ENCODE measurements around the gene ELMO1. TPM values are rescaled to one million over a fixed set of nuclear protein-coding genes. Genes with fewer than 3 reads are reported as not detected.

The ELMO1 gene
- total and polyA plus RNA-seq, 11 donors: 6.9 to 38.6 (median 14.7) TPM

DNA sequence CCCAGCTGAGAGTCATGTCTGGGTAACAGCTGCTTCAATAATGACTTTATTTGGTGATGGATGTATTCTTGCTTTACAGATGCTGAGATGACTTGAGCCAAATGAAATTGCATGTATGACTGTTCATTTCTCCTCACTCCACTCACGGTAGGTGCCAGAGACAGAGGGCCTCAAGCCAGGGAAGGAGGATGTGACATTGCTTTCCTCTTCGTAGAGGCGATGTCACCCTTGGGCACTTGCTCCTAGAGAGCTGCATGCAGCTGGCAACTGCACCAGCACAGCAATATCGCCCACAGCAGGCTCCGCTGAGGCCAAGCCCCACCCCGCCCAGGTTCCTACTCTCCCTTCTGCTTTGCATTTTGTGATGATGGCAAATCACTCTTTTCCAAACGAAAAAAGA, 607.8 kb downstream of the ELMO1 start:
- DNase-seq: no peak
- WGBS, 4 donors: 68 to 77% (median 76%) methylated on average over 7 of the region's 7 CpGs

DNA sequence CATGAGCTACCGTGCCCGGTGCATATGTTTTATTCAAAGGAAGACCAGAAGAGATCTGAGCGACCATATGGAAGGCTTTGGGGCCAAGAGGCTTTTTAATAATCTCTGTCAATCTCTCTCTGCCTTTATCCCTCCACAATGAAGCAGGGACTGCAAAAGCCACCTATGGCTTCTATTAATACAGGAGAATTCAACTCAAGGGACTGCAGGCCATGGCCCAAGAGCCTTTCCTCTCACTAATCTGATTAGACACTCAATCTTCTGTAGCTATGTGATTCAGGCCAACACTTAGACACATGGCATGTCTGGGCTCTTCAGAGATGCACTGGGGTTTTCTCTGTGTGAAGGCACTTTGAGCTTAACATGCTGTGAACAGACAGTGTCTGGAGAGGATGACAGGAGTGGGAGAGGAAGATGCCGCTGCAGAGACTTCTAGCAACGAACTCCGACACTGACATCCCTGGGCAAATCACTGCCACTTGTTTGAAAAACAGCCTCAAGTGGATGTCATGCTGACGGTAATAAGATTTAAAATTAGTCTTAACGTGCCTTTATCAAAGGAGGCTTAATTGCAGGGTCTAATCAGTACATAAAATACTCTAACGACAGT, 609.9 kb downstream of the ELMO1 start:
- intact Hi-C loops (cut with DNase I): no loop called here
- H3K4me1 ChIP-seq: no peaks in the 10 kb centered on the region
- H3K9me3 ChIP-seq: peaks cover 0 to 7% (median 0%) of the 10 kb centered on the region in 12 donors
- no peaks in the 10 kb centered on the region for H3K36me3 ChIP-seq
- no peaks in the 10 kb centered on the region for H3K27me3 ChIP-seq
- WGBS, 4 donors: 74 to 79% (median 78%) methylated on average over 9 of the region's 9 CpGs
- no peak for TF ChIP-seq POLR2A (IDR thresholded peaks at IDR 0.05)
- TF ChIP-seq, protein P1, sequence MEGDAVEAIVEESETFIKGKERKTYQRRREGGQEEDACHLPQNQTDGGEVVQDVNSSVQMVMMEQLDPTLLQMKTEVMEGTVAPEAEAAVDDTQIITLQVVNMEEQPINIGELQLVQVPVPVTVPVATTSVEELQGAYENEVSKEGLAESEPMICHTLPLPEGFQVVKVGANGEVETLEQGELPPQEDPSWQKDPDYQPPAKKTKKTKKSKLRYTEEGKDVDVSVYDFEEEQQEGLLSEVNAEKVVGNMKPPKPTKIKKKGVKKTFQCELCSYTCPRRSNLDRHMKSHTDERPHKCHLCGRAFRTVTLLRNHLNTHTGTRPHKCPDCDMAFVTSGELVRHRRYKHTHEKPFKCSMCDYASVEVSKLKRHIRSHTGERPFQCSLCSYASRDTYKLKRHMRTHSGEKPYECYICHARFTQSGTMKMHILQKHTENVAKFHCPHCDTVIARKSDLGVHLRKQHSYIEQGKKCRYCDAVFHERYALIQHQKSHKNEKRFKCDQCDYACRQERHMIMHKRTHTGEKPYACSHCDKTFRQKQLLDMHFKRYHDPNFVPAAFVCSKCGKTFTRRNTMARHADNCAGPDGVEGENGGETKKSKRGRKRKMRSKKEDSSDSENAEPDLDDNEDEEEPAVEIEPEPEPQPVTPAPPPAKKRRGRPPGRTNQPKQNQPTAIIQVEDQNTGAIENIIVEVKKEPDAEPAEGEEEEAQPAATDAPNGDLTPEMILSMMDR (IDR thresholded peaks at IDR 0.05): no peak
- DNase-seq: no peak
- ATAC-seq: no peak
- no peak overlapping the region for H3K27ac ChIP-seq
- no peak overlapping the region for H3K4me3 ChIP-seq

More for the DNA sequence above, 607.8 kb downstream of the ELMO1 start:
- H3K36me3 ChIP-seq: no peaks in the 10 kb centered on the region
- peaks cover 0 to 7% (median 0%) of the 10 kb centered on the region in 12 donors for H3K9me3 ChIP-seq
- H3K27ac ChIP-seq: no peak overlapping the region
- intact Hi-C loops (cut with DNase I): no loop called here
- no peaks in the 10 kb centered on the region for H3K4me1 ChIP-seq
- ATAC-seq: no peak
- TF ChIP-seq, protein P1 (IDR thresholded peaks at IDR 0.05): no peak
- no peak for TF ChIP-seq POLR2A (IDR thresholded peaks at IDR 0.05)
- H3K27me3 ChIP-seq: no peaks in the 10 kb centered on the region
- H3K4me3 ChIP-seq: no peak overlapping the region

DNA sequence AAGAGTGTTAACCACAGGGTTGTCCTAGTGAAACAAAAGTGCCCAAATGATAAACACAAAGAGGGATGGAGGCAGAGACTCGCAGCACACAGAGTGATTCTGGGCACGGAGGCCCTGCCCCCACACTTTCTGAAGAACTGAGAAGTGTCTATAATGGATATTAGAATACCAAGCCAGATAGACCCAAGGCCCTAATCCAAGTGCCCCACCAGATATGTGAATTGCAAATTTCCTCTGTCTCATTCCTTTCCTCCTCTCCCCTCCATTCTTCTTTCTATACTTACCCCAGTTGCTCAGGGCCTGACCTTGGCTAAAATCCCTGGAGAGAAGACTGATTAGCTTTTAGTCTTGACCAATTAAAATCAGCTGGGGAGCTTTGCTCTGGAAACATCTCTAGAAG, 617.6 kb downstream of the ELMO1 start:
- TF ChIP-seq, protein P1 (IDR thresholded peaks at IDR 0.05): no peak
- no peak for TF ChIP-seq POLR2A (IDR thresholded peaks at IDR 0.05)
- H3K36me3 ChIP-seq: no peaks in the 10 kb centered on the region
- H3K4me3 ChIP-seq: no peak overlapping the region
- no peak overlapping the region for H3K27ac ChIP-seq
- 90 to 93% (median 93%) methylated on average over 2 of the region's 2 CpGs for WGBS, 4 donors
- no peak for DNase-seq
- intact Hi-C loops (cut with DNase I): no loop called here
- no peaks in the 10 kb centered on the region for H3K4me1 ChIP-seq
- peaks cover 0 to 8% (median 0%) of the 10 kb centered on the region in 12 donors for H3K9me3 ChIP-seq
- H3K27me3 ChIP-seq: no peaks in the 10 kb centered on the region
- no peak for ATAC-seq

DNA sequence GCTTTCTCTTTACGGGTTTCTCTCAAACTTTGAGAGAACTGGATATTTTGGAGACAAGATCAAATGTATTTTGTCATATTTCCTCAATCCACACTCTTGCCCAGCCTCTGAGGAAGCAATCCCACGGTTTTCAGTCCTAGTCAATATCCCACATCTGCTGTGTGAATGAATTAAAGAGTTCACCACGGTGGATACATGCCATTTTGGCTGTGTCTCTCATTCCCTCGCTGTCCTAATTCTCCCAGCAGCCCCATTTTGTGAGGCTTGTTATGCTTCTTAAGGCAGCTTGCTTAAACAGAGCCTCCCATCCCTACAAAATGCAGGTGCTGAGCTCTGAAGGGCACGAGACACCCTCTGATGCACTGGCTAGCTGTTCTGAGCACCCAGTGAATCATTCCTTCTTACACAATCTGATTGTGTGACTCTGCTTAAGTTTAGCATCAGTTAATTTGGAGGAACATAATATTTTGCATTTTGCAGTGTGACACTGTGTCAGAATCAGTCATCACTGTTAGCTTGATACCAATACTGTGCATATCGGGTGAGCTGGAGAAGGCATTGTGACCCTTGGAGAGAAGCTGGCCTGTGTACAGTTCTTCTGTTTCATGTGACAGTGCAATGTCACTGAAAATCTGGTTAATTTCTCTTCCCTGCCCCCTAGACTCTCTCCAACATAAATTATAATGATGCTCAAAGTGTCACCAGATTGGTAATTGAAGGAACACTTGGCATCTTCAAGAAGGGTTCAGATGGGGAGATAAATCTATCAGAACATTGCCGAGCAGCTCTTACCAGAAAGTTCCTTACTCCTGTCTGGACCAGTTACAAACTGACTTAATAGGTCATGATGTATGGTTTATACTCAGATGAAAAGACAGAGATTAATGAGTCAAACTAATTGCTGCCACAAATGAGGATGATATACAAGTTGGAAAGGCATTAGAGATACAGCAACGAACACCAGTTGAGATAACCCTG, 620.6 kb downstream of the ELMO1 start:
- intact Hi-C loops (cut with DNase I): no loop called here
- ATAC-seq (no peak), DNase-seq (no peak)
- Histone ChIP-seq H3K27ac (no peak overlapping the region), H3K36me3 (no peaks in the 10 kb centered on the region), H3K4me3 (no peak overlapping the region), H3K27me3 (no peaks in the 10 kb centered on the region), H3K9me3 (peaks cover 0 to 7% (median 0%) of the 10 kb centered on the region in 12 donors), H3K4me1 (no peaks in the 10 kb centered on the region)
- 78 to 81% (median 79%) methylated on average over 8 of the region's 8 CpGs for WGBS, 4 donors
- TF ChIP-seq POLR2A (IDR thresholded peaks at IDR 0.05): no peak
- TF ChIP-seq, protein P1 (IDR thresholded peaks at IDR 0.05): no peak

All from heart left ventricle (tissue), 16 donors.